GM12878 (cell line): Measurements from ENCODE around the gene CNOT10. TPM values are rescaled to one million over a fixed set of nuclear protein-coding genes. Genes with fewer than 3 reads are reported as not detected.

Experiments
- ATAC-seq: fragments of 200-7000 bp; cut with Tn5 transposase; 3 replicates; pipeline ENCODE4 v1.9.1; 2020; ENCODE audit warnings: mild to moderate bottlenecking, moderate library complexity
- BruUV-seq: library from RNA; stranded (reverse); fragments of 400-500 nt; replicated peaks from 2 replicates; lab custom pipeline; 2021; lab: Mats Ljungman, UMichigan
- CTCF ChIA-PET: fragments of 300-600 bp; sonication (Branson Sonifier 250); formaldehyde crosslinking; extraction: SDS; loops from one replicate; lab custom pipeline; 2021; ENCODE audit warnings: inconsistent platforms; lab: Yijun Ruan, JAX
- POLR2A ChIA-PET: fragments of 350-600 bp; formaldehyde crosslinking; extraction: SDS; loops from one replicate; lab custom pipeline; 2021; ENCODE audit warnings: inconsistent platforms; lab: Charles Lee
- RAD21 ChIA-PET: fragments of 300-600 bp; sonication (Branson Sonifier 250); formaldehyde crosslinking; loops from one replicate; lab custom pipeline; 2023; ENCODE audit warnings: antibody characterized with exemption; ENCODE audit not compliant: unreplicated experiment; lab: Charles Lee
- SMC1A ChIA-PET: fragments of 300-600 bp; sonication (Branson Sonifier 250); formaldehyde crosslinking; loops from one replicate; lab custom pipeline; 2023; ENCODE audit not compliant: unreplicated experiment, uncharacterized antibody; lab: Charles Lee
- DNase-seq: peaks from one replicate; pipeline ENCODE4 v3.0.0-alpha.2; 2011; ENCODE audit warnings: low read depth, low spot score
- FAIRE-seq: peaks from 3 replicates; lab custom pipeline; 2011; peaks lifted over from hg19 to GRCh38; lab: Jason Lieb, UNC
- H2AFZ ChIP-seq: 2 replicates; pipeline ENCODE4 v1.6.0; 2011; ENCODE audit warnings: low read depth, low read length, control low read depth; ENCODE audit not compliant: control insufficient read depth
- H3K27ac ChIP-seq: 2 replicates; pipeline ENCODE4 v1.5.1; 2011; ENCODE audit warnings: control low read depth; ENCODE audit not compliant: control insufficient read depth, insufficient read depth
- H3K27me3 ChIP-seq, 2 experiments: replicated peaks in 1 of 2; 2 replicates each; pipeline versions ENCODE4 v1.6.0 to v1.6.1; 2011; ENCODE audit warnings: low read length in 1 of 2; ENCODE audit not compliant: control insufficient read depth in 2 of 2, insufficient read depth in 2 of 2
- H3K36me3 ChIP-seq, 2 experiments: 2 replicates each; pipeline ENCODE4 v1.5.1; 2011; ENCODE audit warnings: low read length in 1 of 2; ENCODE audit not compliant: control insufficient read depth in 2 of 2, insufficient read depth in 2 of 2
- H3K4me1 ChIP-seq: 2 replicates; pipeline ENCODE4 v1.6.1; 2011; ENCODE audit warnings: mild to moderate bottlenecking, low read length, moderate library complexity, mixed read lengths; ENCODE audit not compliant: control insufficient read depth, insufficient read depth
- H3K4me2 ChIP-seq: 2 replicates; pipeline ENCODE4 v1.6.0; 2011; ENCODE audit warnings: control low read depth; ENCODE audit not compliant: control insufficient read depth, insufficient read depth
- H3K4me3 ChIP-seq: fragments of 200-600 bp; sonication (generic); 2 replicates; pipeline ENCODE4 v1.5.1; 2016
- H3K79me2 ChIP-seq: 2 replicates; pipeline ENCODE4 v1.6.0; 2011; ENCODE audit warnings: low read length; ENCODE audit not compliant: control insufficient read depth, insufficient read depth
- H3K9ac ChIP-seq: 2 replicates; pipeline ENCODE4 v1.8.0; 2011; ENCODE audit warnings: low read length, control low read depth, mixed read lengths; ENCODE audit not compliant: control insufficient read depth, insufficient read depth
- H3K9me3 ChIP-seq: replicated peaks from 3 replicates; pipeline ENCODE4 v1.5.1; 2011; ENCODE audit warnings: mild to moderate bottlenecking, low read length; ENCODE audit not compliant: control insufficient read depth, insufficient read depth
- H4K20me1 ChIP-seq: 2 replicates; pipeline ENCODE4 v1.6.0; 2011; ENCODE audit not compliant: control insufficient read depth, insufficient read depth
- HCFC1 ChIP-seq: fragments of 150-350 bp; IDR thresholded peaks from 2 replicates; pipeline ENCODE4 v1.6.1; 2014; ENCODE audit warnings: low read length
- JUNB ChIP-seq: IDR thresholded peaks from 2 replicates; pipeline ENCODE4 v1.6.1; 2016; ENCODE audit warnings: antibody characterized with exemption, mild to moderate bottlenecking
- MEF2A ChIP-seq: IDR thresholded peaks from 2 replicates; pipeline ENCODE4 v1.6.1; 2011; ENCODE audit warnings: low read depth, mild to moderate bottlenecking, low read length, moderate library complexity; ENCODE audit not compliant: insufficient read depth
- NR2C1 ChIP-seq: fragments of 450-650 bp; IDR thresholded peaks from 2 replicates; pipeline ENCODE4 v1.6.1; 2017; ENCODE audit warnings: antibody characterized with exemption, mild to moderate bottlenecking, moderate library complexity
- WGBS: methylation state at CpG from one replicate; pipeline ENCODE4 v1.1.6; 2016; ENCODE audit warnings: low lambda C conversion rate; ENCODE audit not compliant: insufficient replicate concordance, insufficient coverage; ENCODE audit errors: missing lambda C conversion rate; 5-methylcytosine and 5-hydroxymethylcytosine counted together
- in situ Hi-C: fragments of 300-500 bp; cut with MboI; formaldehyde crosslinking; loops from 9 replicates; pipeline ENCODE4 v1.14.3; 2018; ENCODE audit warnings: mixed read lengths
- intact Hi-C: fragments of 100-400 bp; cut with micrococcal nuclease; formaldehyde crosslinking; loops from one replicate; pipeline ENCODE4 v1.14.2; 2022; ENCODE audit not compliant: unreplicated experiment
- polyA plus RNA-seq, 11 experiments: library from polyadenylated mRNA; depleted of rRNA in 4 of 11; unstranded in 6 of 11; stranded (reverse) in 5 of 11; fragments of >200 nt; fragmentation: Nextera tagmentation in 4 of 11; fragmentation: Illumina TruSeq in 1 of 11; extraction: Ambion mirVana in 4 of 11; extraction: Trizol in 1 of 11; gene quantifications; 1 replicate in 1 of 11; 2 replicates in 10 of 11; pipeline versions ENCODE4 v1.2.1 to v1.2.3, GENCODE V29; 2011 to 2016; ENCODE audit warnings: inconsistent platforms in 2 of 11, missing spikeins in 2 of 11, low read depth in 1 of 11
- total RNA-seq, 4 experiments: library from RNA; depleted of rRNA in 3 of 4; stranded (reverse); fragments of >200 nt in 3 of 4; fragmentation: Illumina TruSeq in 1 of 4; extraction: Trizol in 1 of 4; gene quantifications; 2 replicates each; pipeline versions ENCODE4 v1.2.1 to v1.2.3, GENCODE V29; 2013 to 2021
- TF ChIP-seq, protein P1 (sequence below): fragments of 450-650 bp; IDR thresholded peaks from 2 replicates; pipeline ENCODE4 v1.6.1; 2018; ENCODE audit warnings: mild to moderate bottlenecking, low read depth, moderate library complexity; ENCODE audit not compliant: partially characterized antibody

Gene CNOT10
- total and polyA plus RNA-seq, 10 of the 15 experiments (the other 5 are each of a cell fraction or from before 2014, with no cell fraction given): 18.2 to 51.9 (median 45.5) TPM

GRCh38 chr3:32819551-32820348 is 134.8 kb downstream of the CNOT10 start:
- no peaks in the 10 kb centered on the region for H3K79me2 ChIP-seq
- CTCF ChIA-PET: interaction anchor here (0.9 to 1.4 kb wide), 6 partner anchors 14 to 86 kb away, joined by 3 to 5 read pairs (median 4); no protein-coding TSS in a partner anchor
- no TSS peak for BruUV-seq
- in situ Hi-C loops: no loop called here
- H2AFZ ChIP-seq: no peak overlapping the region
- no peak overlapping the region for H3K4me3 ChIP-seq
- no peaks in the 10 kb centered on the region for H4K20me1 ChIP-seq
- no peaks in the 10 kb centered on the region for H3K9me3 ChIP-seq
- TF ChIP-seq HCFC1: no peak
- TF ChIP-seq, protein P1, sequence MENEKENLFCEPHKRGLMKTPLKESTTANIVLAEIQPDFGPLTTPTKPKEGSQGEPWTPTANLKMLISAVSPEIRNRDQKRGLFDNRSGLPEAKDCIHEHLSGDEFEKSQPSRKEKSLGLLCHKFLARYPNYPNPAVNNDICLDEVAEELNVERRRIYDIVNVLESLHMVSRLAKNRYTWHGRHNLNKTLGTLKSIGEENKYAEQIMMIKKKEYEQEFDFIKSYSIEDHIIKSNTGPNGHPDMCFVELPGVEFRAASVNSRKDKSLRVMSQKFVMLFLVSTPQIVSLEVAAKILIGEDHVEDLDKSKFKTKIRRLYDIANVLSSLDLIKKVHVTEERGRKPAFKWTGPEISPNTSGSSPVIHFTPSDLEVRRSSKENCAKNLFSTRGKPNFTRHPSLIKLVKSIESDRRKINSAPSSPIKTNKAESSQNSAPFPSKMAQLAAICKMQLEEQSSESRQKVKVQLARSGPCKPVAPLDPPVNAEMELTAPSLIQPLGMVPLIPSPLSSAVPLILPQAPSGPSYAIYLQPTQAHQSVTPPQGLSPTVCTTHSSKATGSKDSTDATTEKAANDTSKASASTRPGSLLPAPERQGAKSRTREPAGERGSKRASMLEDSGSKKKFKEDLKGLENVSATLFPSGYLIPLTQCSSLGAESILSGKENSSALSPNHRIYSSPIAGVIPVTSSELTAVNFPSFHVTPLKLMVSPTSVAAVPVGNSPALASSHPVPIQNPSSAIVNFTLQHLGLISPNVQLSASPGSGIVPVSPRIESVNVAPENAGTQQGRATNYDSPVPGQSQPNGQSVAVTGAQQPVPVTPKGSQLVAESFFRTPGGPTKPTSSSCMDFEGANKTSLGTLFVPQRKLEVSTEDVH: no peak
- no peak for TF ChIP-seq JUNB
- TF ChIP-seq MEF2A: no peak
- TF ChIP-seq NR2C1: no peak
- TF ChIP-seq, all 136 proteins: peak for 0
- intact Hi-C loops: loop anchor here (10.0 kb wide), 1 partner anchor 85 kb away; no protein-coding TSS in a partner anchor
- ChIA-PET RAD21 (no interaction called here), POLR2A (no interaction called here), SMC1A (interaction anchor here (0.9 to 1.5 kb wide), 4 partner anchors 22 to 102 kb away, joined by 3 to 4 read pairs (median 3); no protein-coding TSS in a partner anchor)
- WGBS: 81% methylated on average over 41 of the region's 41 CpGs
- Histone ChIP-seq H3K27ac (no peak overlapping the region), H3K4me1 (no peaks in the 10 kb centered on the region), H3K4me2 (no peak overlapping the region), H3K36me3 (no peaks in the 10 kb centered on the region), H3K9ac (no peak overlapping the region), H3K27me3 (peaks cover 16 to 19% of the 10 kb centered on the region in 2 experiments)
- ATAC-seq (no peak), DNase-seq (no peak), FAIRE-seq (no peak)
